ENCODE data around the gene RFX2. TPM values are rescaled to one million over a fixed set of nuclear protein-coding genes. Genes with fewer than 3 reads are reported as not detected.

Gene RFX2
- total RNA-seq, 1 experiment from 2014 or later, result 13.4 TPM

DNA sequence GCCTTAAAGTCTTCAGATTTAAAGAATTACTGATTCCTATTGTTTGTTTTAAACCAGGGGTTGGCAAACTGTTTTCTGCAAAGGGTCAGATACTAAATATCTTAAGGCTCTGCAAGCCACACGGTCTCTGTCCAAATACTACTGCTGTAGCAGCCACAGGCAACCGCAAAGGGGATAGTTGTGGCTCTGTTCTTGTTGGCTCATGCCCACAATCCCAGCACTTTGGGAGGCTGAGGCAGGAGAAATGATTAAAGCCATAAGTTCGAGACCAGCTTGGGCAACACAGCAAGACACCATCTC, 154.7 kb downstream of the RFX2 start:
- DNase-seq (ENCODE audit: low read depth), result peak; percentile 66

DNA sequence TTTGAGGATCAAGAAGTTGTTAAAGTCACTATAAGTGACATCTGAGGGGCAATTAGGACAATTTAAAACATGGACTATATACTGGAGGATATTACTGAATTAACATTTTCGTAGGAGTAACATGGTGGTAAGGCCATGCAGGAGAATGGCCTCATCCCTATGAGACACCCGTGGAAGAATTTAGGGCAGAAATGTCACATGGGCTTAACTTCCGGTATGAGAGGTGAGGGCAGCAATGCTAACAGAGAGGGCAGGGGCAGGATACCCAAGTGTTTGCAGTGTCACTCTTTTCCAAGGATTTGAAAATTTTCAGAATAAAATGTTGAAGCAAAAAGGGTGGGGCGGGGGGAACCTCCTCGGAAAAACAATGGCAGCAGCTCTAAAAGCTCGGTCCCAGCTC, 156.0 kb downstream of the RFX2 start:
- peak; percentile 62 for DNase-seq (ENCODE audit: low read depth)

DNA sequence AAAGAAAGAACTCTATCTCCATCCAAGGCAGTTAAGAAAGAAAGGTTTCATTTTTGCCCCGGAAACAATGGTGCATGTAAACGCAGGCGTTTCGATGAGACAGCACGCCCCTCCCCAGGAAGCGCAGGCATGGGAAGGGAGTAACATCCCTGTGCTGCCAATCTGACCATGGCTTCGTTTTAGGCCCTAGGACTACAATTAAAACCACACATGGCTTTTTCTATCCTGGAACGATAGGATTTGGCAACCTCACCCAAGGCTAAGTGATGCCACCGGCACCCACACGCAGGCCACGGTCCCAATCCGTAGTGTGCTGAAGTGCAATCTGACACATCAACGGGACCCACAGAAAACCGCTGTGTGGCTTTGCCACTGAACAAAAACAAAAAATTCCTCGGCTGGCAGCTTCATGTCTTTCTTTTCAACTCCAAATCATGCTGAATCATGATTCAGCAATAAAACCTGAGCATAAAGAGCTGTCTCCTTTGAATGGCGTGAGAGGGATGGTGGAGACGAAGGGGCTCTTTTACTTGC, 156.6 kb downstream of the RFX2 start:
- peak; percentile 83 for DNase-seq (ENCODE audit: low read depth)

DNA sequence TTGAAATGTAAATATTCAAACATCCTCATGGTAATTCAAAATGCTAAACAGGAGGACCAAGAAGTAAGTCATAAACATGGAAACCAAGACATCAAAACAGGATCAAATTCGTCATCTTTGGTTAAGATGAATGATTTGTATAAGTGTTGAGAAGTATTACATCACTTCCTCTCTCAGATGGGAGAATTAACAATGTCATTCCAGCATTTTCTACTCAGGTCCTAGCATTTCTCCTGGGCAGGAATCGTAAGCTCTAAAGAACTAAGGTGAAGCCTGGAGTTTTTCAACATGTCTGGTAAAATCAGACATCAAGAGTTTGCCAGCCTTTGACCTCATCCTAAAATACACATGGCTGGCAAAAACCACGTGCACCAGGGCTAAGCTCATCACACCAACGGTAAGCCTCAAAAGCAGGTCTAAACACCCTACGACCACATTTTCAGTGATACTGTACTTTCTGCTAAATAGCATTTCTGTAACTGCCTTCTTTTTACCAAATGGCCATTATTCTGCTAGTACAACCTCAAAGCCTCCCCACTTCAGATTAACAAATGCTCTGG, 157.2 kb downstream of the RFX2 start:
- DNase-seq (ENCODE audit: low read depth), result peak; percentile 61

DNA sequence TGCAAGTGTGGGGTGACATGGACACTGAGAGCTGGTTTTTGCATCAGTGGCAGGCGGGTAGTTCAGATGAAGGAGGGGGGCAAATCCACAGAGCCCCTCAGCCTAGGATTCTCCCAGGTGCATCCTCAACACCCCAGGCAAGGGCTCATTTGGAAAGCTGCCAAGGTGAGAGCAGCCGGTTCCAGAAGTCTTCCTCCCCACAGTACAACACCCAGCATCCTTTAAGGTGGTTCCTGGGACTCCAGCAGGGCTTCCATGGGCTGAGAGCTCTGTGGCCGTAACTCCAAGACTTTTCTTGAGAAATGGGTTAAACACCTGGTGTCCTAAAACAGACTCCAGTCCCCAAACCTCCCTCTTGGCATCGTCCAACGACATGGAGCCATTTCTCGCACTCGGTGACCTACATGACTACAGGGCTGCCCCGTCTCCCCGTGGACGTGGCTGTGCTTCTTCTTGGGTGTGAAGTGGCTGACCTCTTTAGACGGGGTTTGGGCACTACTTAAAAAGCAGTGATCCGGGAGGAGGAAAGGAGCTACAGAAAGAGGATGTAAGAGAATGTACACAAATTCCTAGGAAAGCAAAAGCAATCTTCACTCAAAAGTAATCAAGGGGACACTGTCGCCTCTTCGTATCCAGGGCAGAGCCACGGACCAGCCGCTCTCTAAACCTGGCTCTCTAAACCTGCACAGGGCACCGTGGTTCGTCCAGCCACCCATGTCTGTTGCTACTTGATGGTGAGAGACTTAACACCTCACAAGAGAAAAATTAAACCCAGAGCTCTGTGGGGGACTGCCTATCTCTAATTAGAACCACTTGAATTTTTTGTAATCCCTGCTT, 157.9 kb downstream of the RFX2 start:
- DNase-seq (ENCODE audit: low read depth), result no peak

DNA sequence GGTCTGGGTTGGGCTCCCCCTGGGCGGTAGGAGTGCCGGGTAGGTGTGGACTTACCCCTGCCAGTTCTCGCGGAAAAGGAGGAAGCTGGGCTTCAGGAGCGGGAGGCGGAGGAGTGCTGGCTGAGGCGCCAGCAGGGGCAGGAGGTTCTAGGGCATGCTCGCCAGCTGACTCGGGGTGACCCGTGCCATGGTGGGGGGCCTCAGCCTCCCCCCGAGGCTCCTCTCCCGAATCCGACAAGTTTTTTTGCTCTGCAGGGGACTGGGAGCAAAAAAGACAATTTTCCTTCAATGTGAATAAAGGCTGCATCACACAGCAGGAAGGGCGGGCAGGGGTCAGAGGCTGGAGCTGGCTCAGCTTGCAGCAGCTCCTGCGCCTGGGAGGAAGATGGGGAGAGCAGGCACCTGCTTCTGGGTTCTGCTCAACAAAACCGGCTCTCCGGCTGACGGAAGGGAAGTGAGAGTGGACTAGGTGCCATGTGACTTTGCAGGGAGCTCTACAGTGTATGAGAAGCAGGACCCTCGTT, 158.9 kb downstream of the RFX2 start:
- DNase-seq (ENCODE audit: low read depth), result no peak

DNA sequence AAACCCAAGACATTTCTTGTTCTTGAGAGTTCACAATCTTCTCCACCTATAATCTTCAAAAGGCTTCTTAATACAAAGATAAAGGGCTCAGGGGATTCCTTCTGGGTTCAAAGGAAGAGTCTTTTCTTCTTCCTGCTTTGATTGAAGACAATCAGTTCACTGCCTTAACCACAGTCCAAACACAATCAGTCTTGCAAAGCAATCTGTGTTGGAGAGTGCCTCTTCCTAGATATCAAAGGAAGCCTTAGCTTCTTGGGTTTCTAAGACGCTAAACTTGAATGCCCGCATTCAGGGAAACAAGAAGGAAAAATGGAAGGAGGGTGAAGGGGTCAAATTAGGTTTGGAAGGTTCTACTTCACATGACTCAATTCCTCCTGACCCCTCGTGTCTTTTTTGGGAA, 159.6 kb downstream of the RFX2 start:
- no peak for DNase-seq (ENCODE audit: low read depth)

DNA sequence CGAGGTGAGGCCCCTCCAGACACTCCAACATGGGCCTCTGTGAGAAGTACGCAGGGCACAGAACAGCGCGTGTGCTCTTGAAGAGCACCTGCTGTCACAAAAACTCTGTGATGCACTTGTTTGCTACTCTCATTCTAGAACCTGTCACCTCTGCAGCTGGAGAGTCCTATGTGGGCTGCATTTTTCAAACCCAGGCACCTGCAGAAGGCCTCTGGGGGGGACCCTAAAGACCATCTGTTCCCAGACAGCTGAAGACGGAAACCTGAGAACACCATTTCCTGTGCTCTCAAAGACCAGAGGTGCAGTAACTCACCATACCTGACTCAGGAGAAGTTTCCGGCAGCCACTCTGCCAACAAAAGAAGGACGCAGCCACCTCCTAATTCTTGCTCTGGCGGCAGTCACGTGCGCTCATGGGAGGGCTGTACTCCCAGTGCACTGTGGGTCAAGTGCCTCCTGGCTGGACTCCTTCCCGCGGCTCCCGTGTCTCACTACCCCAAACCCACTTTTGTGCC, 160.5 kb downstream of the RFX2 start:
- no peak for DNase-seq (ENCODE audit: low read depth)

DNA sequence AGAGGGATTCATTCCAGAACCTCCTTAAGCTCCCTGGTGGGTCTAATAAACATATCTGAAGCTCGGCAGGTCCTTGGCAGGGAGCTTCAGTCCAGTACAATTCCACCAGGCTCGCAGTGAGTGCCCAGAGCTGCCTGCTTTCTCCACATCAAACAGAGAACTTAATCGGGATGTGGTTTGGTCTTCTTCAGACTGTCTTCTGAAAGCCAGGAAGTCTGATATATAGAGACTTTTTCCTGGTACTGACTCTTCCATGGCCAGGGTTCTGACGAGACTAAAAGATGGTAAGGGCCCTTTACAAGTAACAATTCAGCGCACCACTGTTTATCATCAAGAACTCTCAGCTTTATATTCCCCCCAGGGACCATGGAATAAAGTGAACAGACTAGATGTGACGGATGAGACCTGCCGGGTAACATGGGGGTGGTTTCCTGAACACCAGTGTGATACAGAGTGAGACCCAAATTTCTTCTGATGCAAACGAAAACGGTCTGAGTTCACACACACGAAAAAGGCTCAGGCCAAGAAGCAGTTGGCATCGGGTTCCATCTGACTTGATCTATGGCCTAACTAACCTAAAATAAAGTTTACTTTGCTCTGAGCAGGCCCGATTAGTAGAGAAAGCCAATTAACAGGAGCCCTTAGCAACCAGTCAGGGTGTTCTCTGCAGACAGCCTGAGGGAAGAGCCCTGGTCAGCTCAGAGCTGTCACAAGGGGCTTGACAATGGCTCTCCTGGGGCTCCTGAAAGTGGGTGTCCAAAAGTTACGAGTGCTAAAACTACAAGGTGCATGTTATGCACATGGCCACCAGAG, 161.3 kb downstream of the RFX2 start:
- DNase-seq (ENCODE audit: low read depth), result no peak

DNA sequence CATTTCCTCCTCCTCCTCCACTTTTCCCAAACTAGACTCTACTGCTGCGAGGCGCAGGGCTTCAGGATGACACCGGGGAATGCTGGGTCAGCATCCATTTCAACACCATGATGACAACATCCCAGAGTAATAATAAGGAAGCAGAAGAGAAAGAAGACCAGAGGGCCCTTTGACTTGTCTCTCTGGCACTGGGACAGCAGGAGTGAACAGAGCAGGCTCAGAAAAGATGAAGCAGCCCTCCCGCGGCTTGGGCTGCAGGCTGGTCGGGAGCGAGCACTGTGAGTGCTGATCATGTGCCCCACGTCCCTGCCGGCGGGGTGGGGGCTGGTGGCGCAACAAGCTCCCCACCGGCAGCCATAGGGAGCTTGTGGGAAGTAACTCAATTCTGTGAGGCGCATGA, 162.9 kb downstream of the RFX2 start:
- no peak for DNase-seq (ENCODE audit: low read depth)

DNA sequence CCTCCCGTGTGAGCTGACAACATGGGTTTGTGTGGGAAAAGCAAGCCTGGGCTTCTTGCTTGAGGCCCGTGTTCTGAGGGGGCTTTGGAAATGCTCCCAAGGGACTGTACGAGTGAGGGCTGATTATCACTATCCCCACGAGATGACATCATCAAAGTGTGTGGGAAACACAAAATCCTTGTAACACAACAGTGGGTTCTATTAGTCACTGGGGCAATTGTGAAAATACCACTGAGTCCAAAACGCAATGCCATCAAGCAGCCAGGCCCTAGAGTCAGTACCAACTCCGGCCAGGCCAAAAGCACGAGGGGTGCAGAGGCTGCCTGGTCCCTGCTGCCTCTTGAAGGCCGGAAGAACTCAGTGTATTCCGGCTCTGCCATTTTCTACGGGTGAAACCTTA, 166.7 kb downstream of the RFX2 start:
- peak; percentile 15 for DNase-seq (ENCODE audit: low read depth)

Other genes starting within 250 kb of the RFX2 start
- not detected in 2 replicates for gene FUT5, start 240.0 kb downstream of the RFX2 start, total RNA-seq (2014; rRNA removed; shearing (Covaris generic))
- 246 and 328 TPM in 2 replicates for gene NDUFA11, start 206.7 kb downstream of the RFX2 start, total RNA-seq (2014; rRNA removed; shearing (Covaris generic))
- gene VMAC, start 205.6 kb downstream of the RFX2 start, total RNA-seq (2014; rRNA removed; shearing (Covaris generic)), result 1.6 and 4.4 TPM in 2 replicates
- 0.96 and 1.3 TPM in 2 replicates for gene CAPS, start 196.2 kb downstream of the RFX2 start, total RNA-seq (2014; rRNA removed; shearing (Covaris generic))
- gene RANBP3, start 132.4 kb downstream of the RFX2 start, total RNA-seq (2014; rRNA removed; shearing (Covaris generic)), result 115 and 130 TPM in 2 replicates
- not detected in 2 replicates for gene ACSBG2, start 25.2 kb upstream of the RFX2 start, total RNA-seq (2014; rRNA removed; shearing (Covaris generic))
- gene MLLT1, start 169.5 kb upstream of the RFX2 start, total RNA-seq (2014; rRNA removed; shearing (Covaris generic)), result 15.2 and 22.6 TPM in 2 replicates
- not detected in 2 replicates for gene ACER1, start 223.1 kb upstream of the RFX2 start, total RNA-seq (2014; rRNA removed; shearing (Covaris generic))